Mucosa of descending colon (tissue), 3 donors: ENCODE data around the gene PSMC4. TPM values are rescaled to one million over a fixed set of nuclear protein-coding genes. Genes with fewer than 3 reads are reported as not detected.

Experiments
- ATAC-seq: fragments of 200-7000 bp; cut with Tn5 transposase; one replicate; pipeline ENCODE4 v1.9.1; 2020; ENCODE audit warnings: mild to moderate bottlenecking, moderate library complexity
- DNase-seq, 3 donors: peaks; one replicate each; pipeline ENCODE4 v3.0.0-alpha.2; 2020
- H3K36me3 ChIP-seq: fragments of 200-600 bp; one replicate; pipeline ENCODE4 v1.8.0; 2021; ENCODE audit warnings: low read depth, mild to moderate bottlenecking
- H3K4me1 ChIP-seq: fragments of 200-600 bp; one replicate; pipeline ENCODE4 v1.8.0; 2021; ENCODE audit warnings: low read depth, mild to moderate bottlenecking
- H3K4me3 ChIP-seq: fragments of 200-600 bp; one replicate; pipeline ENCODE4 v1.8.0; 2021; ENCODE audit warnings: mild to moderate bottlenecking
- H3K9me3 ChIP-seq: fragments of 200-600 bp; one replicate; pipeline ENCODE4 v1.8.0; 2021; ENCODE audit warnings: mild to moderate bottlenecking
- CTCF ChIP-seq: fragments of 200-600 bp; IDR thresholded peaks from one replicate; pipeline ENCODE4 v1.8.0; 2022; ENCODE audit warnings: antibody characterized with exemption, mild to moderate bottlenecking
- intact Hi-C, 2 donors: fragments of 100-400 bp; cut with DNase I in 1 of 2; cut with micrococcal nuclease in 1 of 2; formaldehyde crosslinking; loops; one replicate each; pipeline versions ENCODE4 v1.11.0 to v1.11.1; 2022; cut with DNase I, micrococcal nuclease
- total RNA-seq, 3 donors: library from RNA; stranded (reverse); fragmentation: NEBNext Ultra II Directional in 2 of 3; extraction: Animal tissue kit (Norgen Biotek cat#: 25700) in 2 of 3; gene quantifications; one replicate each; pipeline versions ENCODE4 v1.2.1 to v1.2.4, GENCODE V29; 2021 to 2023
- donor health status: DM: no; HTN: no; CAD: no; lungs with moderate emphysema.
- donor health status: DM: no; HTN: no; CAD: no.
- donor health status: DM: no; HTN: yes; CAD: no.

PSMC4 gene
- total RNA-seq, 3 donors from 2014 or later, result 73.4 to 89.9 (median 77.5) TPM

DNA sequence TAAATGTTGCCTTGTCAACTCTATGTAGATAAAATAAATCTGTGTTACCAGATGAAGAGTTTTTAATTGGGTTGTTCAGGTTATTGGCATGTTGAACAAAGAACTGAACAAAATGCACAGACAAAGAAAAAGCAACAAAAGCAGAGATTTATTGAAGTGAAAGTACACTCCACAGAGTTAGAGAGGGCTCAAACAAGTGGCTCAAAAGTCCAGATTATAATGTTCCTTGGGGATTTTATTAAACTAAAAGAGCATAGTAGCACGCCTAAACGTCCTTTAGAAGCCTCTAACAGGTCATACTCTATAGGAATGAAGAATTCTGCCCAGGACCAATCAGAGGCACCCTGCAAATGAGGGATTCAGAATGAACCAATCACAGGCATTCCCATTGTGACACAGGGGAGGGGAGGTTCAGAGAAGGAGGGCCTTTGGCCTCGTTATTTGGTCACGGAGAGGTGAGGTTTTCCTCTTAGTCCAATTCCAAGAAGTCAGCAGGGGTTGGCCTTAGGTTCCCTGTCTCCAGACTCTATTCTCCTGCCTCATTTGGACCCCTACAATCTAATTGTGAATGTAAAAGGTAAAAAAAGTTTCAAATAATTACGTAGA, 12.8 kb downstream of the PSMC4 start:
- DNase-seq (no peak), ATAC-seq (no peak)
- Histone ChIP-seq H3K36me3 (peaks cover 7% of the 10 kb centered on the region), H3K4me1 (no peaks in the 10 kb centered on the region), H3K9me3 (peaks cover 30% of the 10 kb centered on the region), H3K4me3 (no peak overlapping the region)
- TF ChIP-seq CTCF, result no peak
- intact Hi-C loops, result no loop called here

- H3K36me3 ChIP-seq, result no peaks in the 10 kb centered on the region
- ATAC-seq (no peak), DNase-seq (no peak)
- H3K9me3 ChIP-seq, result peaks cover 30% of the 10 kb centered on the region
- H3K4me3 ChIP-seq, result no peak overlapping the region
- no peak for TF ChIP-seq CTCF
- intact Hi-C loops, result no loop called here
- H3K4me1 ChIP-seq, result no peaks in the 10 kb centered on the region
These were observed 15.7 kb downstream of the PSMC4 start for GRCh38 chr19:39986643-39987042.

GRCh38 chr19:39987167-39987566, 16.2 kb downstream of the PSMC4 start:
- no peak for TF ChIP-seq CTCF
- peaks cover 30% of the 10 kb centered on the region for H3K9me3 ChIP-seq
- ATAC-seq (no peak), DNase-seq (no peak)
- H3K4me1 ChIP-seq, result no peaks in the 10 kb centered on the region
- H3K4me3 ChIP-seq, result no peak overlapping the region
- intact Hi-C loops, result no loop called here
- H3K36me3 ChIP-seq, result no peaks in the 10 kb centered on the region

GRCh38 chr19:39987596-39987995, 16.6 kb downstream of the PSMC4 start:
- Histone ChIP-seq H3K9me3 (peaks cover 30% of the 10 kb centered on the region), H3K4me3 (no peak overlapping the region), H3K36me3 (no peaks in the 10 kb centered on the region), H3K4me1 (no peaks in the 10 kb centered on the region)
- TF ChIP-seq CTCF, result no peak
- ATAC-seq (no peak), DNase-seq (no peak)
- intact Hi-C loops, result no loop called here

- Histone ChIP-seq H3K36me3 (no peaks in the 10 kb centered on the region), H3K4me3 (no peak overlapping the region), H3K4me1 (peaks cover 6% of the 10 kb centered on the region), H3K9me3 (peaks cover 9% of the 10 kb centered on the region)
- ATAC-seq, result no peak
- intact Hi-C loops, result no loop called here
- TF ChIP-seq CTCF, result no peak
- no peak for DNase-seq
These were observed 22.6 kb downstream of the PSMC4 start for GRCh38 chr19:39993605-39994004.

DNA sequence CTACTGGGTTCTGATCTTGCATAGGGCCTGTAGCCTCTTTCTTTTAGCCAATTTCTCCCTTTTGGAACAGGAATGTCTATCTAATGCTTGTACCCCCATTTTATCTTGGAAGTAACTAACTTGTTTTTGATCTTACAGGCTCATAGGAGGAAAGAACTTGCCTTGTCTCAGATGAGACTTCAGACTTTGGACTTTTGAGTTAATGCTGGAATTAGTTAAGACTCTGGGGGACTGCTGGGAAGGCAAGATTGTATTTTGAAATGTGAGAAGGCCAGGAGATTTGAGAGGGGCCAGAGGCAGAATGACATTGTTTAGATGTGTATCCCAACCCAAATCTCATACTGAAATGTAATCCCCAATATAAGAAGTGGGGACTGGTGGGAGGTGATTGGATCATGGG, 23.4 kb downstream of the PSMC4 start:
- DNase-seq, result no peak
- intact Hi-C loops, result no loop called here
- Histone ChIP-seq H3K4me1 (peaks cover 6% of the 10 kb centered on the region), H3K36me3 (no peaks in the 10 kb centered on the region), H3K9me3 (peaks cover 9% of the 10 kb centered on the region), H3K4me3 (no peak overlapping the region)
- ATAC-seq, result no peak
- TF ChIP-seq CTCF, result no peak
